IPS-15b (cell line): ENCODE data around the gene INTS11.

Experiments
- H3K27me3 ChIP-seq: one replicate; pipeline ENCODE4 v1.6.1; 2013; ENCODE audit warnings: low read length; ENCODE audit not compliant: control insufficient read depth, insufficient read depth
- H3K36me3 ChIP-seq: one replicate; pipeline ENCODE4 v1.6.1; 2013; ENCODE audit warnings: low read length; ENCODE audit not compliant: control insufficient read depth, insufficient read depth
- H3K4me1 ChIP-seq: one replicate; pipeline ENCODE4 v1.6.1; 2013; ENCODE audit warnings: mild to moderate bottlenecking, low read length; ENCODE audit not compliant: control insufficient read depth, insufficient read depth
- H3K4me3 ChIP-seq: one replicate; pipeline ENCODE4 v1.5.1; 2013; ENCODE audit warnings: low read depth, low read length
- H3K9ac ChIP-seq: one replicate; pipeline ENCODE4 v1.6.1; 2013; ENCODE audit warnings: low read depth, mild to moderate bottlenecking, low read length
- H3K9me3 ChIP-seq: one replicate; pipeline ENCODE4 v1.6.1; 2013; ENCODE audit warnings: mild to moderate bottlenecking, low read length; ENCODE audit not compliant: control insufficient read depth, insufficient read depth

Gene INTS11

DNA sequence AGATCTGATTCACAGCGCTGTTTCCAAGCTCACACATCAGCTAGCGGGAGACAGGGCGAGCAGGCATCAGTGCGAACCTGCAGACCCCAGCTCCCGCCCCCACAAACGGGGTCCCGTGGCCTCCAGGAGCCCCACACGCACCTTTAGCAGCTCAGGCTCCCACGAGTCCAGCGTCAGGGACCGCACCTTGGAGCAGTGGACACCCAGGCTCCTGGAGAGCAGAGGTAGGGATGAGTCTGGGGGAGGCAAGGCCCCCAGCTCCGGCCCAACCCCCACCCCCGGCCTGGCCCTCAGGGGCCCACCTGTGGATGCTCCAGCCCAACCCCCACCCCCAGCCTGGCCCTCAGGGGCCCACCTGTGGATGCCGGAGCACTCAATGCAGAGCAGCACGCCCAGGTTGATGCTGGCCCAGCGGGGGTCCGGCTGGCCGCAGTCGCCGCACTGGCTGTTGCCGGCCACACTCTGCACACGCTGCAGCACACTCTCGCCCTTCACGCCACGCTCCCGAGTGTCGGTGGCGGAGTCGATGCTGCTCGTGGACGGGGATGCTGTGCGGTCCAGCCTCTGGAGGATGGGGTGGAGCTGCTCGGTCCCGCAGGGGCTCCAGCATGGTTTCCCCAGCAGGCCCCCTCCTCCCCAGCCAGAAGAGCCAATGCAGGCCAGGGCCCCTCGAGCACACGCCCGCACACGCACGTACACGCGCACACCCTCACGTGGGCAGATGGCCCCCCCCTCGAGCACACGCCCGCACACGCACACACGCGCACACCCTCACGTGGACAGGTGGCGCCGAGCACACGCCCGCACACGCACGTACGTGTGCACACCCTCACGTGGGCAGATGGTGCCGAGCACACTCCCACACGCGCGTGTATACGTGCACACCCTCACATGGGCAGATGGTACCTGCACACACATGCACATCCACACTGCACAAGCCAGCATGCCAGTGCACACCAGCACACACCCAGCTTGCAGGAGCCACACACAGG lies 28.1 kb downstream of the INTS11 start:
- no peak overlapping the region for H3K4me3 ChIP-seq
- peaks cover 8% of the 10 kb centered on the region for H3K36me3 ChIP-seq
- no peaks in the 10 kb centered on the region for H3K4me1 ChIP-seq
- no peaks in the 10 kb centered on the region for H3K9me3 ChIP-seq
- H3K9ac ChIP-seq, result no peak overlapping the region
- H3K27me3 ChIP-seq, result no peaks in the 10 kb centered on the region

GRCh38 chr1:1295154-1295923 lies 29.1 kb downstream of the INTS11 start:
- H3K9ac ChIP-seq, result no peak overlapping the region
- H3K36me3 ChIP-seq, result peaks cover 8% of the 10 kb centered on the region
- no peaks in the 10 kb centered on the region for H3K27me3 ChIP-seq

GRCh38 chr1:1294250-1294890 lies 30.1 kb downstream of the INTS11 start:
- Histone ChIP-seq H3K36me3 (peaks cover 8% of the 10 kb centered on the region), H3K9me3 (no peaks in the 10 kb centered on the region), H3K4me1 (no peaks in the 10 kb centered on the region), H3K4me3 (peak overlapping the region; percentile 26), H3K9ac (no peak overlapping the region), H3K27me3 (no peaks in the 10 kb centered on the region)

More at GRCh38 chr1:1295154-1295923, 29.1 kb downstream of the INTS11 start:
- Histone ChIP-seq H3K4me3 (no peak overlapping the region), H3K9me3 (no peaks in the 10 kb centered on the region), H3K4me1 (no peaks in the 10 kb centered on the region)

DNA sequence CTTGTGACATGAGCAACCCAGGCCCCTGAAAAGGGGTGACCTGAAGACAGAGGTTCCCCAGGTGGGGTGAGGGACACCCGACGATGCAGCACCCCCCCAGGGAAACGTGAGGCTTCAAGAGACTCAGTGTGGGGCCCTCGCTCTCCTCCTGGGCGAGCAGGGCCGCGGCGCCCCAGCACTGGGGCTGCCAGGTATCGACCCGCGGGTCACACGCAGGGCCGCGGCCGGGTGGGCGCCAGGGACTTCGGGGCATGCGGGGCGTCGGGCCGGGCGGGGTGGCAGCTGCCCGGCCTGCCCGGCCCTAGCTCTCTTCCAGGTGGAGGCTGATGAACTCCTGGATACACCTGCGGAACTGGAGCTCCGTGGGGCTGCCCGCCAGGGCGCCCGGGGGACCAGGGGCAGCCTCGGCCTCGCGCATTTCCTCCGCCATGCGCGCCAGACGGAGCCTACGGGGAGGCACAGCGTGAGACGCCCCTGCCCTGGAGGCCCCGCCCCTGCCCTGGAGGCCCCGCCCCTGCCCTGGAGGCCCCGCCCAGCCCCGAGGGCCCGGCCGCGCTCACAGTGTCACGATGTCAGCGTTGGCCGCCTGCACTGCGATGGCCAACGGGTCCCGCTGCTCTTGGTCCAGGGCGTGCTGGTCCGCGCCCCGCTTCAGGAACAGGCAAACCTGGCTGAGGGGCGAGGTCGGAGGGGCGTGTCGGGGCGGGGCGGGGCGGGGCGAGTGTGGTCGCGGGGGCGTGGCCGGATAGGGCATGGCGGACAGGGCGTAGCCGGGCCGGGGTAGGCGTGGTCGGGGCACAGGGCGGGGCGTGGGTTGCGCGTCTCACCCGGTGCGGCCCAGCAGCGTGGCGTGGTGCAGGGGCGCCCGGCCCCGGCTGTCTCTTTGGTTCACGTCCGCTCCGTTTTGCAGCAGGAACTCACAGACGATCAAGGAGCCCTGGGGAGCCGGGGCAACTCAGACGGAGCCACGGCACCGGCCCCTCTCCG lies 30.9 kb downstream of the INTS11 start:
- Histone ChIP-seq H3K27me3 (no peaks in the 10 kb centered on the region), H3K36me3 (peaks cover 8% of the 10 kb centered on the region), H3K4me3 (peak overlapping the region; percentile 26), H3K4me1 (no peaks in the 10 kb centered on the region), H3K9ac (no peak overlapping the region), H3K9me3 (no peaks in the 10 kb centered on the region)

- H3K36me3 ChIP-seq, result peaks cover 8% of the 10 kb centered on the region
- no peaks in the 10 kb centered on the region for H3K9me3 ChIP-seq
- no peaks in the 10 kb centered on the region for H3K4me1 ChIP-seq
- H3K9ac ChIP-seq, result no peak overlapping the region
- no peak overlapping the region for H3K4me3 ChIP-seq
- no peaks in the 10 kb centered on the region for H3K27me3 ChIP-seq
Observed at GRCh38 chr1:1292851-1293250, 31.6 kb downstream of the INTS11 start.

- Histone ChIP-seq H3K4me3 (no peak overlapping the region), H3K27me3 (no peaks in the 10 kb centered on the region), H3K4me1 (no peaks in the 10 kb centered on the region), H3K9me3 (no peaks in the 10 kb centered on the region), H3K36me3 (peaks cover 8% of the 10 kb centered on the region), H3K9ac (no peak overlapping the region)
Observed at GRCh38 chr1:1292442-1292779, 32.0 kb downstream of the INTS11 start.

DNA sequence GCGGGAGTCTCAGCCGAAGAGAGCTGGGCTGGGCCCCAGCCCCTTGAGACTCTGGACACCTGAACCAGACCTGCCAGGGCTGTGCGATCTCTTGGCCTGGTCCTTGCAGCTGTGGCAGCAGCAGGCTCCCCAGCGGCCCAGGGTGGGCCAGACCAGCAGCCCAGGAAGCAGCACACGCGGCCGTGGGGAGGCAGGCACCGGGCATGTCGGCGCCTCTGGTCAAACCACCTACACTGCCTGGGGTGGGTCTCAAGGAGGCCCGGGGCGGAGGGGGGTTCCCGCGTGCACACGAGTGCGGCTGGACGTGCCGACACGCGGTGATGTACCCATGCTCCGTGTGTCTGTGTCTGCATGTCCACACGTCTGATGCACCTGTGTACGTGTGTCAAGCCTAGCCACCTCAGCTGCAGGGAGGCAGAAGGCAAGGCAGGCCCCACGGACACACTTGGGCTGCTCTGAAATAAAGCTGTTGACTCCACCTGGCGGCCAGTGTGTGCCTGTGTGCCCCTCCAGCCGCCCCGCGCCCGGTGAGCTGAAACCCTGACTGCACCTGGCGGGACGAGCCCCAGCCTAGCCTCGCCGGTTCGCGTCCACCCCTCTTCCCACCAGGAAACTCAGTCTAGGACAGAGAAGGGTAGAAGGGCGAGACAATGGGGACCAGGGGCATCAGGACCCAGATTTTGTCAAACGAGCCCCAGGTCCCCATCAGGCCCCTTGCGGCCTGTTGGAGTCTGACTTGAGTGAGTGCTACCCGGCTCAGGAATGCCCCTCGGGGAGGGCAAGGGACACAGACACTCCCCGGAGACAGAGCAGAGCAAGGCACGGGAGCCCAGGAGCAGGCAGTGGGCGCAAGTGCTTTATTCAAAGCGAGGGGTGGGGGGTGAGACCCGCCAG lies 32.7 kb downstream of the INTS11 start:
- H3K4me1 ChIP-seq, result no peaks in the 10 kb centered on the region
- no peaks in the 10 kb centered on the region for H3K9me3 ChIP-seq
- H3K36me3 ChIP-seq, result peaks cover 8% of the 10 kb centered on the region
- no peak overlapping the region for H3K9ac ChIP-seq
- H3K27me3 ChIP-seq, result no peaks in the 10 kb centered on the region
- H3K4me3 ChIP-seq, result no peak overlapping the region

GRCh38 chr1:1291023-1291528 lies 33.4 kb downstream of the INTS11 start:
- no peaks in the 10 kb centered on the region for H3K27me3 ChIP-seq
- no peaks in the 10 kb centered on the region for H3K4me1 ChIP-seq
- H3K9me3 ChIP-seq, result no peaks in the 10 kb centered on the region
- peaks cover 6% of the 10 kb centered on the region for H3K36me3 ChIP-seq
- no peak overlapping the region for H3K4me3 ChIP-seq
- no peak overlapping the region for H3K9ac ChIP-seq

DNA sequence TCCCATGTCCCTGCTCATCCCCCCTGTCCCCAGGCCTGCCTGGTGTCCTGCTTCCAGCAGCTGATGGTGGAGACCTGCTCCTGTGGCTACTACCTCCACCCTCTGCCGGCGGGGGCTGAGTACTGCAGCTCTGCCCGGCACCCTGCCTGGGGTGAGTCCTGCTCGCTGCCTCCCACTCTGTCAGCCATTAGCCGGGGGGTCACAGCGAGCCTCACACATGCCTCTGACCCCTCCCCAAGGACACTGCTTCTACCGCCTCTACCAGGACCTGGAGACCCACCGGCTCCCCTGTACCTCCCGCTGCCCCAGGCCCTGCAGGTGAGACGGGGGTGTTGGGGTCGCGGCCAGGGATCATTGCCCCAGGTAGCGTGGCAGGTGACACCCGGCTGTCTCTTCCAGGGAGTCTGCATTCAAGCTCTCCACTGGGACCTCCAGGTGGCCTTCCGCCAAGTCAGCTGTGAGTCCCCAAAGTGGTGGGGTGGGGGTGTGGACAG lies 34.2 kb downstream of the INTS11 start:
- H3K9me3 ChIP-seq, result no peaks in the 10 kb centered on the region
- no peak overlapping the region for H3K9ac ChIP-seq
- H3K36me3 ChIP-seq, result no peaks in the 10 kb centered on the region
- no peak overlapping the region for H3K4me3 ChIP-seq
- no peaks in the 10 kb centered on the region for H3K4me1 ChIP-seq
- no peaks in the 10 kb centered on the region for H3K27me3 ChIP-seq
